IMR-90 (cell line): Measurements from ENCODE around the gene EPHB6. TPM values are rescaled to one million over a fixed set of nuclear protein-coding genes. Genes with fewer than 3 reads are reported as not detected.

ENCODE experiments used
- ATAC-seq: fragments of 200-7000 bp; cut with Tn5 transposase; 2 replicates; pipeline ENCODE4 v1.9.1; 2020; ENCODE audit warnings: low read depth, mild to moderate bottlenecking, moderate library complexity
- BruUV-seq: library from RNA; stranded (reverse); fragments of 400-500 nt; replicated peaks from 2 replicates; lab custom pipeline; 2021; lab: Mats Ljungman, UMichigan
- CTCF ChIA-PET: fragments of 300-600 bp; formaldehyde crosslinking; extraction: SDS; loops from one replicate; lab custom pipeline; 2021; ENCODE audit warnings: antibody characterized with exemption; lab: Yijun Ruan, JAX
- POLR2A ChIA-PET: fragments of 300-600 bp; sonication (Branson Sonifier 250); formaldehyde crosslinking; loops from one replicate; lab custom pipeline; 2022; ENCODE audit warnings: antibody characterized with exemption; ENCODE audit not compliant: unreplicated experiment; lab: Charles Lee
- DNase-seq: peaks from one replicate; pipeline ENCODE4 v3.0.0; 2013
- H2AFZ ChIP-seq: replicated peaks from 2 replicates; pipeline ENCODE3; 2013; ENCODE audit warnings: low read length, mild to moderate bottlenecking; ENCODE audit not compliant: poor library complexity
- H2AK5ac ChIP-seq: 2 replicates; pipeline ENCODE4 v1.6.1; 2013; ENCODE audit warnings: low read depth, low read length, inconsistent platforms
- H2AK9ac ChIP-seq: replicated peaks from 2 replicates; pipeline ENCODE3; 2013; ENCODE audit warnings: mild to moderate bottlenecking, low read depth, low read length, moderate library complexity; ENCODE audit not compliant: poor library complexity
- H2BK120ac ChIP-seq: 2 replicates; pipeline ENCODE4 v1.6.1; 2013; ENCODE audit warnings: low read depth, low read length, inconsistent platforms
- H2BK15ac ChIP-seq: 3 replicates; pipeline ENCODE4 v1.6.1; 2013; ENCODE audit warnings: low read depth, low read length, inconsistent platforms
- H2BK20ac ChIP-seq: 2 replicates; pipeline ENCODE4 v1.6.1; 2013; ENCODE audit warnings: low read depth, mild to moderate bottlenecking, inconsistent platforms, low read length, moderate library complexity
- H2BK5ac ChIP-seq: 2 replicates; pipeline ENCODE4 v1.6.1; 2013; ENCODE audit warnings: mild to moderate bottlenecking, low read depth, low read length, inconsistent platforms; ENCODE audit not compliant: poor library complexity, severe bottlenecking
- H3K14ac ChIP-seq: replicated peaks from 2 replicates; pipeline ENCODE4 v1.6.1; 2013; ENCODE audit warnings: low read depth, low read length, inconsistent platforms
- H3K18ac ChIP-seq: 2 replicates; pipeline ENCODE4 v1.6.1; 2013; ENCODE audit warnings: low read depth, low read length, control low read depth
- H3K23ac ChIP-seq: 2 replicates; pipeline ENCODE4 v1.6.1; 2013; ENCODE audit warnings: low read depth, low read length, inconsistent platforms
- H3K27ac ChIP-seq: 2 replicates; pipeline ENCODE4 v1.5.1; 2013; ENCODE audit warnings: mild to moderate bottlenecking, control low read depth, low read length; ENCODE audit not compliant: insufficient read depth
- H3K27me3 ChIP-seq: 2 replicates; pipeline ENCODE4 v1.6.1; 2013; ENCODE audit warnings: low read length; ENCODE audit not compliant: control insufficient read depth, insufficient read depth
- H3K36me3 ChIP-seq: 2 replicates; pipeline ENCODE4 v1.6.1; 2013; ENCODE audit warnings: low read length, mixed read lengths; ENCODE audit not compliant: control insufficient read depth, insufficient read depth
- H3K4ac ChIP-seq: 2 replicates; pipeline ENCODE4 v1.6.1; 2013; ENCODE audit warnings: low read depth, low read length, inconsistent platforms
- H3K4me1 ChIP-seq: 2 replicates; pipeline ENCODE4 v1.6.1; 2013; ENCODE audit warnings: low read length, mixed read lengths; ENCODE audit not compliant: control insufficient read depth, insufficient read depth
- H3K4me2 ChIP-seq: 2 replicates; pipeline ENCODE4 v1.6.1; 2013; ENCODE audit warnings: low read depth, mild to moderate bottlenecking, control low read depth, low read length, moderate library complexity
- H3K4me3 ChIP-seq: 2 replicates; pipeline ENCODE4 v1.5.1; 2013; ENCODE audit warnings: low read depth, mild to moderate bottlenecking, control low read depth, low read length, moderate library complexity; ENCODE audit not compliant: insufficient read depth
- H3K56ac ChIP-seq: 2 replicates; pipeline ENCODE4 v1.6.1; 2013; ENCODE audit warnings: low read length, inconsistent platforms; ENCODE audit not compliant: insufficient read depth; ENCODE audit errors: extremely low read depth
- H3K79me1 ChIP-seq, 2 experiments: 2 replicates each; pipeline ENCODE4 v1.6.1; 2013; ENCODE audit warnings: low read length in 2 of 2, inconsistent platforms in 1 of 2, low read depth in 1 of 2
- H3K9ac ChIP-seq: 2 replicates; pipeline ENCODE4 v1.6.1; 2013; ENCODE audit warnings: low read depth, low read length, control low read depth
- H3K9me1 ChIP-seq: 2 replicates; pipeline ENCODE4 v1.6.1; 2013; ENCODE audit warnings: low read length, inconsistent platforms; ENCODE audit not compliant: insufficient read depth
- H3K9me3 ChIP-seq: 2 replicates; pipeline ENCODE4 v1.6.1; 2013; ENCODE audit warnings: low read length; ENCODE audit not compliant: control insufficient read depth, insufficient read depth
- H4K20me1 ChIP-seq: 2 replicates; pipeline ENCODE4 v1.6.1; 2013; ENCODE audit warnings: low read length, inconsistent platforms; ENCODE audit not compliant: insufficient read depth
- H4K5ac ChIP-seq: 2 replicates; pipeline ENCODE4 v1.6.1; 2013; ENCODE audit warnings: mild to moderate bottlenecking, low read depth, low read length, control low read depth
- H4K8ac ChIP-seq, 2 experiments: 2 replicates each; pipeline ENCODE4 v1.6.1; 2013; ENCODE audit warnings: low read depth in 2 of 2, low read length in 2 of 2, control low read depth in 1 of 2, inconsistent platforms in 1 of 2
- H4K91ac ChIP-seq: 2 replicates; pipeline ENCODE4 v1.6.1; 2013; ENCODE audit warnings: low read depth, low read length, inconsistent platforms; ENCODE audit not compliant: insufficient read depth
- BHLHE40 ChIP-seq: fragments of 150-350 bp; IDR thresholded peaks from 2 replicates; pipeline ENCODE4 v1.6.1; 2016; ENCODE audit warnings: mild to moderate bottlenecking, low read depth, low read length
- CHD1 ChIP-seq: IDR thresholded peaks from 2 replicates; pipeline ENCODE4 v1.6.1; 2012; ENCODE audit warnings: low read depth, low read length, improper control_type of control experiment
- FOS ChIP-seq: fragments of 150-350 bp; IDR thresholded peaks from 2 replicates; pipeline ENCODE4 v1.6.1; 2016; ENCODE audit warnings: low read depth, low read length
- MAFK ChIP-seq: IDR thresholded peaks from 2 replicates; pipeline ENCODE4 v1.6.1; 2012; ENCODE audit warnings: low read depth, low read length, improper control_type of control experiment
- MAZ ChIP-seq: IDR thresholded peaks from 2 replicates; pipeline ENCODE4 v1.6.1; 2012; ENCODE audit warnings: low read depth, mild to moderate bottlenecking, low read length, improper control_type of control experiment, moderate library complexity, borderline replicate concordance
- MXI1 ChIP-seq: IDR thresholded peaks from 2 replicates; pipeline ENCODE4 v1.6.1; 2012; ENCODE audit warnings: low read depth, mild to moderate bottlenecking, low read length, moderate library complexity, borderline replicate concordance
- NFE2L2 ChIP-seq: fragments of 150-350 bp; IDR thresholded peaks from 2 replicates; pipeline ENCODE4 v1.6.1; 2016; ENCODE audit warnings: low read depth, mild to moderate bottlenecking, low read length
- POLR2A ChIP-seq: IDR thresholded peaks from 2 replicates; pipeline ENCODE4 v1.6.1; 2012; ENCODE audit warnings: mild to moderate bottlenecking, low read depth, low read length
- RAD21 ChIP-seq: IDR thresholded peaks from 2 replicates; pipeline ENCODE4 v1.6.1; 2012; ENCODE audit warnings: low read length, improper control_type of control experiment
- RCOR1 ChIP-seq: IDR thresholded peaks from 2 replicates; pipeline ENCODE4 v1.6.1; 2012; ENCODE audit warnings: mild to moderate bottlenecking, low read length, improper control_type of control experiment; ENCODE audit not compliant: insufficient replicate concordance
- RFX5 ChIP-seq: IDR thresholded peaks from 2 replicates; pipeline ENCODE4 v1.8.0; 2012; ENCODE audit warnings: low read depth, mild to moderate bottlenecking, low read length, moderate library complexity
- WGBS, 2 experiments: methylation state at CpG; one replicate each; pipeline versions ENCODE4 v1.1.5 to v1.1.7; 2013; ENCODE audit warnings: missing lambda C conversion rate in 2 of 2; ENCODE audit not compliant: insufficient read length in 1 of 2; ENCODE audit errors: extremely low coverage in 2 of 2; 5-methylcytosine and 5-hydroxymethylcytosine counted together
- dilution Hi-C: fragments of 300-500 bp; cut with HindIII; formaldehyde crosslinking; loops from one replicate; pipeline ENCODE4 v1.14.3; 2018; ENCODE audit warnings: low sequenced_read_pairs; ENCODE audit not compliant: unreplicated experiment
- in situ Hi-C: fragments of 300-500 bp; cut with MboI; formaldehyde crosslinking; loops from 3 replicates; pipeline ENCODE4 v1.14.3; 2019; ENCODE audit warnings: low sequenced_read_pairs, inconsistent platforms, mixed read lengths
- intact Hi-C: fragments of 100-400 bp; cut with micrococcal nuclease; formaldehyde crosslinking; loops from 2 replicates; pipeline ENCODE4 v1.10.0; 2022
- polyA plus RNA-seq, 3 experiments: library from polyadenylated mRNA; depleted of rRNA; stranded (reverse); fragments of >200 nt; gene quantifications; 2 replicates each; pipeline ENCODE4 v1.2.3, GENCODE V29; 2012; ENCODE audit warnings: low replicate concordance in 1 of 3
- total RNA-seq: library from RNA; depleted of rRNA; stranded (reverse); fragments of >200 nt; gene quantifications from 2 replicates; pipeline ENCODE4 v1.2.3, GENCODE V29; 2012
- TF ChIP-seq, protein P1 (sequence below): fragments of 150-350 bp; IDR thresholded peaks from 2 replicates; pipeline ENCODE4 v1.6.1; 2016; ENCODE audit warnings: low read depth, mild to moderate bottlenecking, low read length, moderate library complexity, borderline replicate concordance

The EPHB6 gene
- total and polyA plus RNA-seq, 2 of the 4 experiments (the other 2 are of a cell fraction) = under 0.01 to 0.60 TPM

DNA sequence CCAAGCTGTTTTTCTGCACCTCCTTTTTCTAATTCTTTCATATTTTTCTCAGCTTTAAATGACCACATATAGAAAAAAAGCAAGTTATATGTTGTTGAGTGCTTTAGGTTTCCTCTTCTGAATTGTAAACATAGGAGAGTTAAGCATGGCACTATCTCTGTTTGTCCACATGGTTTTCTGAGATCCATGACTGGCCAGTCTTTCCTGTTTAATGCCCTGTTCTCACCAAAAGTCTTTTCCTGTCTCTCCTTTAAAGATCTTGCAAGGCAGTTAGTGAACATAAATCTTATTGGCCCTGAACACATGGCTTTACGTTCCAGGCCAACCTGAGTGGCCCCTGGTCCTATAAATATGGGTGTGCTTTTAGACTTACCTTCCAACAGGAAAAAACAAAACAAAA lies 59.2 kb downstream of the EPHB6 start:
- Histone ChIP-seq H3K14ac (no peak overlapping the region), H3K27ac (no peak overlapping the region), H3K4me3 (no peak overlapping the region), H2AK5ac (no peak overlapping the region), H3K18ac (no peak overlapping the region), H4K91ac (no peak overlapping the region), H3K27me3 (no peaks in the 10 kb centered on the region), H2BK20ac (no peak overlapping the region), H3K4me2 (no peak overlapping the region), H2BK15ac (no peak overlapping the region), H3K79me1 (no peaks in the 10 kb centered on the region), H4K5ac (no peak overlapping the region), H4K20me1 (no peaks in the 10 kb centered on the region), H3K23ac (no peak overlapping the region), H3K4ac (no peak overlapping the region), H2BK120ac (no peak overlapping the region), H3K56ac (no peak overlapping the region), H2AFZ (no peak overlapping the region), H3K9me3 (no peaks in the 10 kb centered on the region; the same call in 1 of the 2 replicates), H3K9me1 (no peaks in the 10 kb centered on the region), H3K36me3 (no peaks in the 10 kb centered on the region), H4K8ac (no peak overlapping the region), H3K9ac (no peak overlapping the region), H3K4me1 (no peaks in the 10 kb centered on the region), H2AK9ac (no peak overlapping the region), H2BK5ac (no peak overlapping the region)
- intact Hi-C loops (no loop called here), in situ Hi-C loops (no loop called here), dilution Hi-C loops (no loop called here)
- TF ChIP-seq POLR2A (no peak), NFE2L2 (no peak), RFX5 (no peak), FOS (no peak), MAFK (no peak), RAD21 (no peak), MAZ (no peak), RCOR1 (no peak), BHLHE40 (no peak), CHD1 (no peak), MXI1 (no peak)
- TF ChIP-seq, protein P1, sequence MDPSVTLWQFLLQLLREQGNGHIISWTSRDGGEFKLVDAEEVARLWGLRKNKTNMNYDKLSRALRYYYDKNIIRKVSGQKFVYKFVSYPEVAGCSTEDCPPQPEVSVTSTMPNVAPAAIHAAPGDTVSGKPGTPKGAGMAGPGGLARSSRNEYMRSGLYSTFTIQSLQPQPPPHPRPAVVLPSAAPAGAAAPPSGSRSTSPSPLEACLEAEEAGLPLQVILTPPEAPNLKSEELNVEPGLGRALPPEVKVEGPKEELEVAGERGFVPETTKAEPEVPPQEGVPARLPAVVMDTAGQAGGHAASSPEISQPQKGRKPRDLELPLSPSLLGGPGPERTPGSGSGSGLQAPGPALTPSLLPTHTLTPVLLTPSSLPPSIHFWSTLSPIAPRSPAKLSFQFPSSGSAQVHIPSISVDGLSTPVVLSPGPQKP = no peak
- ChIA-PET POLR2A (no interaction called here), CTCF (no interaction called here)
- no peak for ATAC-seq
- DNase-seq = no peak
- WGBS, 2 experiments = no CpG with 5 or more reads among the region's 1 CpG
- no TSS peak for BruUV-seq
